ENCODE results near the gene SMARCA2.

Gene SMARCA2

GRCh38 chr9:2096376-2096970 is 81.3 kb downstream of the SMARCA2 start:
- no peak for DNase-seq (ENCODE audit: low read depth)

- DNase-seq (ENCODE audit: low read depth): no peak
These were observed 91.5 kb downstream of the SMARCA2 start for GRCh38 chr9:2106666-2107065.

GRCh38 chr9:2107906-2108451 is 92.8 kb downstream of the SMARCA2 start:
- DNase-seq (ENCODE audit: low read depth): no peak

GRCh38 chr9:2109069-2109650 is 94.0 kb downstream of the SMARCA2 start:
- no peak for DNase-seq (ENCODE audit: low read depth)

- DNase-seq (ENCODE audit: low read depth): no peak
These were observed 94.9 kb downstream of the SMARCA2 start for GRCh38 chr9:2110036-2110435.

- DNase-seq (ENCODE audit: low read depth): no peak
These were observed 100.9 kb downstream of the SMARCA2 start for GRCh38 chr9:2116073-2116472.

- no peak for DNase-seq (ENCODE audit: low read depth)
These were observed 102.4 kb downstream of the SMARCA2 start for GRCh38 chr9:2117527-2117926.

GRCh38 chr9:2119566-2119965 is 104.4 kb downstream of the SMARCA2 start:
- no peak for DNase-seq (ENCODE audit: low read depth)

- no peak for DNase-seq (ENCODE audit: low read depth)
These were observed 106.0 kb downstream of the SMARCA2 start for GRCh38 chr9:2120926-2121689.

GRCh38 chr9:2122299-2122698 is 107.2 kb downstream of the SMARCA2 start:
- DNase-seq (ENCODE audit: low read depth): no peak

GRCh38 chr9:2125906-2126305 is 110.8 kb downstream of the SMARCA2 start:
- DNase-seq (ENCODE audit: low read depth): no peak

- no peak for DNase-seq (ENCODE audit: low read depth)
These were observed 111.2 kb downstream of the SMARCA2 start for GRCh38 chr9:2126331-2126803.

GRCh38 chr9:2127486-2127885 is 112.3 kb downstream of the SMARCA2 start:
- no peak for DNase-seq (ENCODE audit: low read depth)

GRCh38 chr9:2128141-2128540 is 113.0 kb downstream of the SMARCA2 start:
- DNase-seq (ENCODE audit: low read depth): no peak

- DNase-seq (ENCODE audit: low read depth): no peak
These were observed 113.5 kb downstream of the SMARCA2 start for GRCh38 chr9:2128618-2129017.

GRCh38 chr9:2130941-2131340 is 115.8 kb downstream of the SMARCA2 start:
- DNase-seq (ENCODE audit: low read depth): no peak

- no peak for DNase-seq (ENCODE audit: low read depth)
These were observed 117.4 kb downstream of the SMARCA2 start for GRCh38 chr9:2132484-2133082.

GRCh38 chr9:2134391-2134790 is 119.2 kb downstream of the SMARCA2 start:
- no peak for DNase-seq (ENCODE audit: low read depth)

GRCh38 chr9:2138646-2139045 is 123.5 kb downstream of the SMARCA2 start:
- no peak for DNase-seq (ENCODE audit: low read depth)

- no peak for DNase-seq (ENCODE audit: low read depth)
These were observed 125.6 kb downstream of the SMARCA2 start for GRCh38 chr9:2140600-2141223.

- DNase-seq (ENCODE audit: low read depth): no peak
These were observed 127.1 kb downstream of the SMARCA2 start for GRCh38 chr9:2142212-2142611.

- DNase-seq (ENCODE audit: low read depth): no peak
These were observed 129.5 kb downstream of the SMARCA2 start for GRCh38 chr9:2144619-2145018.
